Gastroesophageal sphincter (tissue), 4 donors: Measurements from ENCODE around the gene NELFA. TPM values are rescaled to one million over a fixed set of nuclear protein-coding genes. Genes with fewer than 3 reads are reported as not detected.
"Not testable (repeated sequence)": the region's sequence is repeated elsewhere in the genome, so short reads cannot be mapped to it uniquely, and the experiment has no call there.

Experiments
- ATAC-seq: fragments of 150-250 bp; one replicate; pipeline ENCODE4 v1.9.1; 2016; ENCODE audit warnings: mild to moderate bottlenecking, moderate library complexity
- H3K27ac ChIP-seq, 4 donors: fragments of 200-600 bp; sonication (generic) in 3 of 4; 1 replicate in 3 of 4; 2 replicates in 1 of 4; pipeline ENCODE4 v1.5.1; 2016 to 2019
- H3K27me3 ChIP-seq: fragments of 200-600 bp; sonication (generic); one replicate; pipeline ENCODE4 v1.5.1; 2019
- H3K36me3 ChIP-seq, 2 donors: fragments of 200-600 bp; sonication (generic); one replicate each; pipeline ENCODE4 v1.5.1; 2019; ENCODE audit warnings: control low read depth in 1 of 2
- H3K4me1 ChIP-seq, 3 donors: fragments of 200-600 bp; sonication (generic); 1 replicate in 2 of 3; 2 replicates in 1 of 3; pipeline ENCODE4 v1.5.1; 2016 to 2019; ENCODE audit warnings: control low read depth in 2 of 3
- H3K4me3 ChIP-seq, 2 donors: fragments of 200-600 bp; sonication (generic); one replicate each; pipeline ENCODE4 v1.5.1; 2019; ENCODE audit warnings: mild to moderate bottlenecking in 1 of 2, moderate library complexity in 1 of 2
- H3K9me3 ChIP-seq, 3 donors: fragments of 200-600 bp; sonication (generic); one replicate each; pipeline ENCODE4 v1.5.1; 2017 to 2019; ENCODE audit warnings: control low read depth in 2 of 3
- EP300 ChIP-seq: sonication (generic); formaldehyde crosslinking; IDR thresholded peaks from one replicate; pipeline ENCODE4 v1.6.1; 2017; ENCODE audit warnings: antibody characterized with exemption, mild to moderate bottlenecking
- POLR2A ChIP-seq, 2 donors: fragments of 450-650 bp; IDR thresholded peaks; one replicate each; pipeline ENCODE4 v1.6.1; 2017; ENCODE audit warnings: antibody characterized with exemption in 2 of 2, mild to moderate bottlenecking in 2 of 2, moderate library complexity in 1 of 2
- POLR2AphosphoS5 ChIP-seq: sonication (generic); formaldehyde crosslinking; IDR thresholded peaks from one replicate; pipeline ENCODE4 v1.6.1; 2017; ENCODE audit warnings: antibody characterized with exemption
- WGBS, 2 donors: methylation state at CpG; one replicate each; pipeline ENCODE4 v1.1.5; 2018; ENCODE audit warnings: low coverage in 1 of 2; 5-methylcytosine and 5-hydroxymethylcytosine counted together
- total RNA-seq, 4 donors: library from RNA; depleted of rRNA; stranded (reverse); fragments of >200 nt; gene quantifications; one replicate each; pipeline ENCODE4 v1.1.0, GENCODE V29; 2016
- TF ChIP-seq, protein P1 (sequence below), 4 experiments: fragments of 200-600 bp in 2 of 4; fragments of 450-650 bp in 2 of 4; sonication (generic) in 1 of 4; IDR thresholded peaks; one replicate each; pipeline ENCODE4 v1.5.1; 2017 to 2019; ENCODE audit warnings: antibody characterized with exemption in 4 of 4, mild to moderate bottlenecking in 2 of 4, moderate library complexity in 2 of 4

The NELFA gene
- total RNA-seq, 4 donors from 2014 or later: 14.5 to 19.4 (median 17.5) TPM

DNA sequence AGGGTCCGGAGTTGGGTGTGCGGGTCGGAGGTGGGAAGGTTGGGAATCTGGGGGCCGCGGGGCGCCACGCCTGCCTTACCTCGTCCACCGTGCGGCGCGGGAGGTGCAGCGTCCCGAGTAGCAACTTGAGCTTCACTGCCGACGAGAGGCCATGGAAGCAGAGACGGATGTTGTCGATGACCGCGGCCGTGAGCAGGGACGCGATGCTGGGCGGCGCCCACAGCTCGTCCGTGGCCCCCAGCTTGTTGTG, 178 bp downstream of the NELFA start:
- peaks cover 0 to 25% of the 10 kb centered on the region in 2 donors for H3K36me3 ChIP-seq
- H3K4me3 ChIP-seq: peak overlapping the region; percentile 85 to 97
- 0% methylated on average over 16 to 18 of the region's 27 CpGs for WGBS, 2 donors
- peak overlapping the region; percentile 88 to 99 (median 96) for H3K27ac ChIP-seq
- ATAC-seq: peak; percentile 10
- peaks cover 0 to 38% (median 10%) of the 10 kb centered on the region in 3 donors for H3K4me1 ChIP-seq
- H3K9me3 ChIP-seq: no peaks in the 10 kb centered on the region
- TF ChIP-seq POLR2AphosphoS5: no peak
- peak in 1 of 2 donors; percentile 16 for TF ChIP-seq POLR2A (IDR thresholded peaks at IDR 0.05)
- TF ChIP-seq, protein P1, sequence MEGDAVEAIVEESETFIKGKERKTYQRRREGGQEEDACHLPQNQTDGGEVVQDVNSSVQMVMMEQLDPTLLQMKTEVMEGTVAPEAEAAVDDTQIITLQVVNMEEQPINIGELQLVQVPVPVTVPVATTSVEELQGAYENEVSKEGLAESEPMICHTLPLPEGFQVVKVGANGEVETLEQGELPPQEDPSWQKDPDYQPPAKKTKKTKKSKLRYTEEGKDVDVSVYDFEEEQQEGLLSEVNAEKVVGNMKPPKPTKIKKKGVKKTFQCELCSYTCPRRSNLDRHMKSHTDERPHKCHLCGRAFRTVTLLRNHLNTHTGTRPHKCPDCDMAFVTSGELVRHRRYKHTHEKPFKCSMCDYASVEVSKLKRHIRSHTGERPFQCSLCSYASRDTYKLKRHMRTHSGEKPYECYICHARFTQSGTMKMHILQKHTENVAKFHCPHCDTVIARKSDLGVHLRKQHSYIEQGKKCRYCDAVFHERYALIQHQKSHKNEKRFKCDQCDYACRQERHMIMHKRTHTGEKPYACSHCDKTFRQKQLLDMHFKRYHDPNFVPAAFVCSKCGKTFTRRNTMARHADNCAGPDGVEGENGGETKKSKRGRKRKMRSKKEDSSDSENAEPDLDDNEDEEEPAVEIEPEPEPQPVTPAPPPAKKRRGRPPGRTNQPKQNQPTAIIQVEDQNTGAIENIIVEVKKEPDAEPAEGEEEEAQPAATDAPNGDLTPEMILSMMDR (IDR thresholded peaks at IDR 0.05): no peak
- no peaks in the 10 kb centered on the region for H3K27me3 ChIP-seq

DNA sequence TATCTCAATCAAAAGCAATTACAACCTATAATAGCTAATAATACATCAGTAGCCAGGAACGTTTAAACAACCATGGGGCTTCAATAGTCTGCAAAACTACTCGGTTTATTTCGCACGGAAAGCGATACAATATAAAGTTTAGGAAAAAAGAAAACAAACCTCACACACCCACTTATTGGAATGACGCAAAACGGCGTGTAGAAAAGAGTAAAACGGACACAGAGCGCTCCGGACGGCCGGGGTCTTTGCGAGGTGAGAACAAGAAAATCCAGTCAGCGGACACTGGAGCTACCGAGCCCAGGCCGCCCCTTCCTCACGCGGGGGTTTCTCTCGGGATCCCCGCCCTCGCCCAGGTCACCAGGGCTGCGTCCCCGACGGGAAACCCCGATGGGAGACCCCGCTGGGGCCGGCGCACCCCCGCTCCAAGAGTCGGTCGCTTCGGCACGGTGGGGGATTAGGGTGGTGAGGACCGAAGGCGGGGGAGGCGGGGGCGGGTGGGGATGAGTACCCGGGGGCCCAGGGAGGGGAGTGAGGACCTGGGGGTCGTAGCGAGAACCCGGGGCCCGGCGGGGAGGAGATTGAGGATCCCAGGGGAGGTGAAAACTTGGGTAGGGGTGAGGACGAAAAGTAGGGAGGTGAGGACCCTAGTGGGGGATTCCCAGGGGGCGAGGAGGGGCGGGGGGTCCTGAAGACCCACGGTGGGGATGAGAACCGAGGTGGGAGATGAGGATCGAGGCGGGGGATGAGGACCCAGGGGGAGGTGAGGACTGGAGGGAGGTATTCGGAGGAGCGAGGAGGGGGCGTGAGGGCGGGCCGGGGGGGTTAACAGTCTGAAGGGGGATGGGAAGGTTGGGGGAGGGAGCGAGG, 737 bp downstream of the NELFA start:
- TF ChIP-seq POLR2AphosphoS5 (no peak), EP300 (no peak), POLR2A (IDR thresholded peaks at IDR 0.05) (no peak)
- TF ChIP-seq, protein P1 (IDR thresholded peaks at IDR 0.05): no peak
- Histone ChIP-seq H3K27ac (peak overlapping the region; percentile 88 to 99 (median 96)), H3K27me3 (no peaks in the 10 kb centered on the region), H3K36me3 (peaks cover 0 to 31% of the 10 kb centered on the region in 2 donors), H3K4me3 (peak overlapping the region; percentile 85 to 97), H3K9me3 (no peaks in the 10 kb centered on the region), H3K4me1 (peaks cover 0 to 38% (median 10%) of the 10 kb centered on the region in 3 donors)
- WGBS, 2 donors: 0% methylated on average over 25 to 30 of the region's 57 CpGs
- no peak for ATAC-seq

GRCh38 chr4:2006956-2007653, 1.7 kb downstream of the NELFA start:
- no peak for ATAC-seq
- WGBS, 2 donors: 84 to 85% methylated on average over 10 to 15 of the region's 15 CpGs
- no peak overlapping the region for H3K27ac ChIP-seq

DNA sequence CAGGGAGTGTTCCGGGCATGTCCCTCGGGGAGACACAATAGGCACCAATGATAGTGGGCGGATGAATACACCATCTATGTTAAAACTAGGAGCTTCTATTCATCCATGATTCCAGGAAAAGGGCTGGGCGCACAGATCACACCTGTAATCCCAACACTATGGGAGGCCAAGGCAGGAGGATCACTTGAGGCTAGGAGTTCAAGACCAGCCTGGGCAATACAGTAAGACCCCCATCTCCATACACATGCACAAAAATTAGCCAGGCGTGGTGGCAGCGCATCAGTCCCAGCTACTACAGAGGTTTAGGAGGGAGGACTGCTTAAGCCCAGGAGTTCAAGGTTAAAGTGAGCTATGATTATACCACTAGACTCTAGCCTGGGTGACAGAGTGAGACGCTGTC, 2.4 kb downstream of the NELFA start:
- 73 to 94% methylated on average over 2 to 7 of the region's 7 CpGs for WGBS, 2 donors
- H3K9me3 ChIP-seq: no peaks in the 10 kb centered on the region
- no peak overlapping the region for H3K27ac ChIP-seq
- H3K27me3 ChIP-seq: no peaks in the 10 kb centered on the region
- peaks cover 0 to 34% of the 10 kb centered on the region in 2 donors for H3K36me3 ChIP-seq
- no peak for ATAC-seq
- TF ChIP-seq EP300 (no peak), POLR2A (IDR thresholded peaks at IDR 0.05) (no peak), POLR2AphosphoS5 (no peak)
- TF ChIP-seq, protein P1 (IDR thresholded peaks at IDR 0.05): no peak
- H3K4me3 ChIP-seq: no peak overlapping the region
- peaks cover 0 to 38% (median 10%) of the 10 kb centered on the region in 3 donors for H3K4me1 ChIP-seq

More at GRCh38 chr4:2006956-2007653, 1.7 kb downstream of the NELFA start:
- Histone ChIP-seq H3K36me3 (peaks cover 0 to 34% of the 10 kb centered on the region in 2 donors), H3K4me1 (peaks cover 0 to 38% (median 10%) of the 10 kb centered on the region in 3 donors), H3K9me3 (no peaks in the 10 kb centered on the region), H3K27me3 (no peaks in the 10 kb centered on the region), H3K4me3 (peak overlapping the region; percentile 85 to 97)
- TF ChIP-seq POLR2A (IDR thresholded peaks at IDR 0.05) (no peak), EP300 (no peak), POLR2AphosphoS5 (no peak)
- TF ChIP-seq, protein P1 (IDR thresholded peaks at IDR 0.05): no peak

DNA sequence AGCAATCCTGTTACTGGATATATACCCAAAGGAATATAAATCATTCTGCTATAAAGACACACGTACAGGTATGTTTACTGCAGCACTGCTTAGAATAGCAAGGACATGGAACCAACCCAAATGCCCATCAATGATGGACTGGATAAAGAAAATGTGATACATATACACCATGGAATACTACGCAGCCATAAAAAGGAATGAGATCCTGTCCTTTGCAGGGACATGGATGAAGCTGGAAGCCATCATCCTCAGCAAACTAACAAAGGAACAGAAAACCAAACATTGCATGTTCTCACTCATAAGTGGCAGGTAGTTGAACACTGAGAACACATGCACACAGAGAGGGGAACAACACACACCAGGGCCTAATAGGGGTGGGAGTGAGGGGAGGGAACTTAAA, 5.4 kb downstream of the NELFA start:
- H3K4me1 ChIP-seq: peaks cover 0 to 27% (median 5%) of the 10 kb centered on the region in 3 donors
- peaks cover 0 to 37% of the 10 kb centered on the region in 2 donors for H3K36me3 ChIP-seq
- H3K4me3 ChIP-seq, ATAC-seq, H3K9me3 ChIP-seq, H3K27me3 ChIP-seq, H3K27ac ChIP-seq: not testable (repeated sequence)
- WGBS, 2 donors: 100% methylated on average over 1 to 2 of the region's 2 CpGs

GRCh38 chr4:1999308-1999707, 9.5 kb downstream of the NELFA start:
- not testable (repeated sequence) for ATAC-seq, H3K4me1 ChIP-seq, H3K27ac ChIP-seq, H3K27me3 ChIP-seq, H3K4me3 ChIP-seq
- 95 to 97% methylated on average over 2 to 4 of the region's 4 CpGs for WGBS, 2 donors
- Histone ChIP-seq H3K9me3 (peaks cover 0 to 15% (median 2%) of the 10 kb centered on the region in 3 donors), H3K36me3 (peaks cover 0 to 39% of the 10 kb centered on the region in 2 donors)
